CD1c-positive myeloid dendritic cell (primary cell): ENCODE measurements around the gene DNAJC27.
"Not testable (repeated sequence)": the region's sequence is repeated elsewhere in the genome, so short reads cannot be mapped to it uniquely, and the experiment has no call there.

Source experiments
- DNase-seq: peaks from one replicate; pipeline ENCODE4 v3.0.0-alpha.2; 2016; ENCODE audit errors: extremely low spot score

Gene DNAJC27

GRCh38 chr2:24971536-24972314 lies at the start of gene DNAJC27:
Gene DNAJC27, minus strand, starts transcription at chr2:24971955. Its CDS starts 51 bp downstream, at chr2:24971904.
- DNase-seq = peak; percentile 99

- no peak for DNase-seq
These were observed 46.9 kb upstream of the DNAJC27 start for GRCh38 chr2:25018681-25019080.

DNA sequence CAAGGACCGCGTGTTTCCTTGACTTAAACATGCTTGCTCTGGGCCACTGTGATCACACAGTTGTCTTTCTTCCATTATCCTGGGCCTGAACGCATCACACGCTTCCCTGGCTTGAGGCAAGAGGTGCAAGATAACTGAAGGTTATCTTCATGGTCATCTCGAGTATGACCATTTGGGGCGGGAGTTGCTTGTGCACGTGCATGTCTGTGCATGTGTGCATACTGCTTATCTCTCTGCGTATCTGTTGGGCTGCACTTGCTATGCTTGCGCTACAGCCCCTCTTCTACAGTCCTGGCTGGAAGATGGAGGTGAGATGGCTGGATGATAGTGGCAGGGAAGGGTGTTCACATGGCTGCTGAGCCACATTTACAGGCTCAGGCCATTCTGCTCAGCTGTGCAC lies 42.9 kb upstream of the DNAJC27 start:
- DNase-seq = no peak

GRCh38 chr2:25011342-25011741 lies 39.6 kb upstream of the DNAJC27 start:
- DNase-seq = not testable (repeated sequence)

DNA sequence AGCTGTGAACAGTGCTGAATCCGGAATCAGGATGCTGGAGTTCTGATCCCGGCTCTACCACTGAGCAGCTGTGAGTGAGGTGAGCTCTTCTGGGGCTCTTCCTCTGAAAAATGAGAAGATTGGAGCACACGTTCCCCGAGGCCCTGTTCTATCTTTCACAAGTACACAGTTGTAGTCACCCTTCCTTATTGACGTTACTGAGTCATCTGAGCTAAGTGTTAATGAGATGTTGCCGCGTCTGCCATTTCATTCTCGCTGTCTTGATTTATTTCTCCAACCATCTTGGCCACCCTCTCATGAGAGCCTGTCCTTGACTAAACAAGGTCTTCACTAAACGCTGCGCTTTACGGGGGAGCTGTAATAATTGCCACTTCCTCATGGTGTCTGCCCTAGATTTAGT lies 38.2 kb upstream of the DNAJC27 start:
- peak; percentile 7 for DNase-seq

DNA sequence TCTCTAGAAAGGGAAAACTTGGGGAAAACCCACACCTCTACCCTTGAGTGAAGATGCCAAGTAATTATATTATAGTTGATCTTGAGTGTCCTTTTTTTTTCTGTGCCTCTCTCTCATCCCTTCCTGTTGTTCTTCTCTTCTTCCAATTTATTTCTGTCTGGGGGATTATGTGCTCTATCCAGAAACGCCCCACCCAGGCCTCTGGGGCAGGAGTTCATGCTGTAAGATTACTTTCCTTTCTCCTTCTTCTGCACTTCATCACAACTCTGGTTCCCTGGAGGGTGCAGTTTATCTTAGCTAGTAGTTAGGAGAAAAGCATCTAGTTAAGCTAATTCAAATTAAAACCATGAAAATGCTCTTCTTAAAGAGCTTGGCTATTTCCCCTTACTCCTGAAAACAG lies 30.3 kb upstream of the DNAJC27 start:
- no peak for DNase-seq

- no peak for DNase-seq
These were observed 29.5 kb upstream of the DNAJC27 start for GRCh38 chr2:25001325-25001637.

- DNase-seq = no peak
These were observed 29.0 kb upstream of the DNAJC27 start for GRCh38 chr2:25000503-25001324.

DNA sequence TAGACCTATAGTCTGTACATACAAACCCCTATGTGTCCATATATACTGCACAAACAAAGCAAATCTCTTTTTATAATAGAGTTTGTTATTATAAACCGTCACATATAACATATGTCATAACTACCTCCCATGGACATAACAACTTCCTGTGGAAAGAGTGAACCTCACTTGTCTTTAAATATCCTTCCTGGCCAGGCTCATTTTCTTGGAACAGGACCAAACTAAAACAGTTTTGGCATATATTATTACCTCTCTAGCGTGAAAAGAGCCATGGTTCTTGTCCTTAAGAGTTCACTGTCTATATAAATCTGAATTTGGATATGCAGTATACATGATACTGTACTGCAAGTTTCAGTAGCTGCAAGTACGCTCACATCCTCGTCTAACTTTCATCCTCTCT lies 28.3 kb upstream of the DNAJC27 start:
- DNase-seq = no peak

GRCh38 chr2:24999097-24999496 lies 27.3 kb upstream of the DNAJC27 start:
- not testable (repeated sequence) for DNase-seq

DNA sequence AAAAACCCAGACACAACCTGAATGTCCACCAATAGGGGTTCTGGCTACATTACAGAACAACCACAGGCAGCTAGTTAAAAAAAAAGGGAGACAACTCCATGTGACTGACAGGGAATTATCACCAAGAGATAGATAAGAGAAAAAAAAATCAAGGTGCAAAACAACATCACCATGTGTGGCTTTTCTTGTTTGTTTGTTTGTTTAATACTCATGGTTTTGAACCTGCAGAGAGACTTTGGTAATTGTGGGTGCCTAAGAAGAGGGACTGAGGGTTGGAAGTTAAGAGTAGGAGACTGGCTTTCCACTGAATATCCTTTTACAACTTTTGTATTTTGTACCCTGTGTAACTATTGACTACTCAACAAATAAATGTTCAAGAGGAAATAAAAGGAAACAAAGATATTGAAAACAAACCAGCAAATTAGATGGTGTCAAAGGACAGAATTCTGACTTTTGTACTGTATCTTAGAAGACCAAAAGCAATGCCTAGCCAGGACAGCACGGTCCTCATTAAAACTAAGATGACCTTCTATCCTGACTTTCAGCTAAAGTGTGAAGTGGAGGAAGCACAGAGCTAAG lies 22.5 kb upstream of the DNAJC27 start:
- DNase-seq = no peak

- no peak for DNase-seq
These were observed 21.8 kb upstream of the DNAJC27 start for GRCh38 chr2:24993406-24994145.

- DNase-seq = no peak
These were observed 14.6 kb upstream of the DNAJC27 start for GRCh38 chr2:24986372-24986771.

- no peak for DNase-seq
These were observed 13.8 kb upstream of the DNAJC27 start for GRCh38 chr2:24985511-24985910.

DNA sequence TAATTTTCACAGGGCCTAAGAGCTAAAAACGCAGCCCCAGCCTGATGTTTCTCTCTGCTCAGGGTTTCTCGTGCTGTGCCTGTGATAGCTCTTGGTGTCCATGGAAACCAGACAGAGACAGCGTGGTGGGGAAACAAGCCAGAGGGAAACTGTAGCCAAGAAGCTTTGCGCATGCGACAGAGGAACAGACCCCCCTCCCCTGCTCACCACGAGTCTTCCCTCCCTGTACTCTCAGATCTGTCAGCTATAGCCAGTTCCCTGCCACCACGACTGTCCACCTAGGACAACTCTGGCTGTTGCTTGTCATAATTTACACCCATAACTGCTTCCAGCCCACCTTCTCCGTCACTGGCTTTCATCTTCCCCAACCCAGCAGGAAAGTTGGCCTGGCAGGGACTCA lies 13.2 kb upstream of the DNAJC27 start:
- DNase-seq = no peak

DNA sequence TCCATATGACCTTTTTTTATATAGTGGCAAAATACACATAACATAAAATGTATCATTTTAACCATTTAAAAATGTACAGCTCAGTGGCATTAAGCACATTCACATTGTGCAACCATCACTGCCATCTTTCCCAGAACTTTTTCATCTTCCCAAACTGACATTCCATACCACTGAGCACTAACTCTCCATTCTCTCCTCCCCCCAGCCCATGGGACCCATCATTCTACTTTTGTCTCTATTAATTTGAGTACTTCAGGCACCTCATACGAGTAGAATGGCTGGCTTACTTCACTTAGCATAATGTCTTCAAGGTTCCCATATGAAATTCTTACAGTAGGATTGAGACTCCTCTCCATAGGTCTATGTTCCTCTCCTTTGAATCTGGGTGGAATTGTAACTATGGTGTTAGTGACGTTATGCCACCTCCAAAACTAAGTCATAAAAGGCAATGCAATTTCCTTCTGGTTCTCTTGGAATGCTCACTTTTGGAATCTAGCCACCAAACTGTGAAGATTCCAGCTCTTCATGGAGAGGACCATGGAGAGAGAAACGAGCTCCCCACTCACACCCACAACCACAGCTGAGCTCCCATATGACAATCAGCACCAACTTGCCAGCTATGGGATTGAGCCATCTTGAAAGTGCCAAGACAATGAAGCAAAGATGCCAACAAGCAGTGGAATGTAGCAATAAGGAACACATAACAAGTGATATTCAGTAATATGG lies 9.8 kb upstream of the DNAJC27 start:
- no peak for DNase-seq

GRCh38 chr2:24978661-24979060 lies 6.9 kb upstream of the DNAJC27 start:
- no peak for DNase-seq

DNA sequence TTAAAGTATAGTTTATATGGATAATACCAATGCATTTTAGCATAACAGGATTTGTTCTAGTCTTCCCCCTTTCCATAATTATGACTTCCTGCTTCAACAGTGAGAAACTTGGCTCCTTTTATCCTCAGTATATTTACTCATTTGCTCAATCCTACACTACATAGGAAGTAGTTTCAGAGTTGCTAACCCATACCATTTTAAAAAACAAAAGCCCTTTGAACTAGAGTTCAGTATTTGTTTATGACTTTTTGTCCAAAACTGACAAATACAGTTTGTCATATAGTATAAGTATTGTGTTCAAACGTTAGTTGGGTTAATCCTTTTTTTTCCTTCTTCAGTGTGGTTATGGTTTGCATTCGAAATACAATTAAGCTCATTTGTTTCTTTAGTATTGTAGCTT lies 5.9 kb upstream of the DNAJC27 start:
- no peak for DNase-seq

DNA sequence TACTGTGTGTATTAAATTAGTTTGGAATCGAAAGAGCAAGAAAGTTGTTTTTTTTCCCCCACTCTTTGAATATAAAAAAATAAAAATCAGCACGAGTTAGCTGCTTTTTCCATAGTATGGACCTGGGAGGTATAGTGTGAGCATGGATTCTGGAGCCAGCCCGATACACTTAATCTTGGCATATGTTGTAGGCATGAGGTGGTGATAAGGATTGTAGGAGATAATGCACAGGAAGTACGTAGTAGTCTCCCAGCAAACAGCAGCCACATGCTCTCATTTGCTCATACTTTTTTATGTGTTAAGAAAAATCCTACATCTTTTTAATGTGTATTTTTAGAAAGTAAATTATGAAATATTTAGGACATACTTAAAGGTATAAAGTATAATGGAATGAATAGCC lies 2.1 kb upstream of the DNAJC27 start:
- no peak for DNase-seq

DNA sequence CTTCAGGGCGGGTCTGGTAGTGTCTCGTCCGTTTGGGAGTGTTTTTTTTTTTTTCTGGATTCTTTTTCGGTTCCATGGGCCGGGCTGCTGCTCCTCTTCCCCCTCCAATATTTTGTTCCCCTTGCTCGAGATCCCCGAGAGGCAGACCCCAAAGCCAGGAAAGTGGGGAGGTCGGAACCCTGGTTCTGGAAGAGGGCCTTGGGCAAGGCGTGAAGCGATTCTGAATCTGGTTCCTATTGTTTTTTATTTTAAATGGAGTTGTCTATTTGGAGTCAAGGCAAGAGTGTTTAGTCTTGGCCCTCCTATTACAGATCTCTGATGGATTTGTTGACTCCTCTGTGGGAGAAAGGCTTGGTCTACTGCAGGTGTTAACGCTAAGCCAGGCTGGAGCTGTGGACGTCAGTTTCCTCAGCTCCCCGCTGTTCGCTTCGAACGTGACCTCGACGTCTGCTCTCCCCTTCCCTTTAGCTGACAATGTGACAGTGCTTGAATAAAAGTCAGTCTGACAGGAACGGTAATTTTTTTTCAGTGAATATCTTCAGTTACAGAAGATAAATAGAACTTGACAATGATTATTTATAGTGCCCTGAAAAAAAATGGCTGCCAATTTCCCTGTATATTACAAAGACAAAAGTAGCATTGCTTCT lies 683 bp upstream of the DNAJC27 start:
- peak; percentile 51 for DNase-seq

DNA sequence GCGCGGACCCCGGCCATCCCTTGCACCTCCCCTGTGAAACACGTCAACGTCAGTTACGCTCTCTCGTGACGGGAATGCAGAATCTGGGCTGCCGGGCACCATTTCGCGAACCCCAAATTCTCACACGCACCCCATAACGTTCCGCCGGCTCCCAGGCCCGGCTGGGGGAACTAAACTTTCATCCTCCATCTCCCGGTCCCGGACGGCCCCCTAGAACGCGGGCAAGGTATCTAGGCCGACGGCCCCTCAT lies 544 bp downstream of the DNAJC27 start:
- no peak for DNase-seq
